ENCODE data around the gene LAMC3.

The LAMC3 gene

GRCh38 chr9:131039129-131039954, 30.4 kb downstream of the LAMC3 start:
- DNase-seq, result no peak
- no peak for TF ChIP-seq GATA1 (IDR thresholded peaks at IDR 0.05; ENCODE audit: low read depth, low read length)
- no peak for TF ChIP-seq POLR2A (IDR thresholded peaks at IDR 0.05; ENCODE audit: low read length)

GRCh38 chr9:131042666-131043065, 33.7 kb downstream of the LAMC3 start:
- no peak for DNase-seq

GRCh38 chr9:131043087-131043486, 34.1 kb downstream of the LAMC3 start:
- TF ChIP-seq GATA1 (IDR thresholded peaks at IDR 0.05; ENCODE audit: low read depth, low read length) (no peak), POLR2A (IDR thresholded peaks at IDR 0.05; ENCODE audit: low read length) (no peak)
- no peak for DNase-seq

More at GRCh38 chr9:131042666-131043065, 33.7 kb downstream of the LAMC3 start:
- no peak for TF ChIP-seq POLR2A (IDR thresholded peaks at IDR 0.05; ENCODE audit: low read length)
- TF ChIP-seq GATA1 (IDR thresholded peaks at IDR 0.05; ENCODE audit: low read depth, low read length), result no peak

- no peak for DNase-seq
Observed at GRCh38 chr9:131043646-131044045, 34.7 kb downstream of the LAMC3 start.

GRCh38 chr9:131045300-131046092, 36.5 kb downstream of the LAMC3 start:
- TF ChIP-seq GATA1 (IDR thresholded peaks at IDR 0.05; ENCODE audit: low read depth, low read length), result no peak
- no peak for TF ChIP-seq POLR2A (IDR thresholded peaks at IDR 0.05; ENCODE audit: low read length)
- DNase-seq, result no peak

More at GRCh38 chr9:131043646-131044045, 34.7 kb downstream of the LAMC3 start:
- TF ChIP-seq POLR2A (IDR thresholded peaks at IDR 0.05; ENCODE audit: low read length), result no peak
- TF ChIP-seq GATA1 (IDR thresholded peaks at IDR 0.05; ENCODE audit: low read depth, low read length), result no peak

- DNase-seq, result no peak
- TF ChIP-seq POLR2A (IDR thresholded peaks at IDR 0.05; ENCODE audit: low read length), result no peak
- no peak for TF ChIP-seq GATA1 (IDR thresholded peaks at IDR 0.05; ENCODE audit: low read depth, low read length)
Observed at GRCh38 chr9:131046093-131046380, 37.1 kb downstream of the LAMC3 start.

GRCh38 chr9:131046581-131047202, 37.7 kb downstream of the LAMC3 start:
- DNase-seq, result peak; percentile 63 to 74
- TF ChIP-seq POLR2A (IDR thresholded peaks at IDR 0.05; ENCODE audit: low read length) (no peak), GATA1 (IDR thresholded peaks at IDR 0.05; ENCODE audit: low read depth, low read length) (no peak)

- no peak for TF ChIP-seq GATA1 (IDR thresholded peaks at IDR 0.05; ENCODE audit: low read depth, low read length)
- no peak for TF ChIP-seq POLR2A (IDR thresholded peaks at IDR 0.05; ENCODE audit: low read length)
- DNase-seq, result no peak
Observed at GRCh38 chr9:131048332-131048731, 39.4 kb downstream of the LAMC3 start.

- TF ChIP-seq GATA1 (IDR thresholded peaks at IDR 0.05; ENCODE audit: low read depth, low read length) (no peak), POLR2A (IDR thresholded peaks at IDR 0.05; ENCODE audit: low read length) (no peak)
- DNase-seq, result no peak
Observed at GRCh38 chr9:131048820-131049219, 39.8 kb downstream of the LAMC3 start.

GRCh38 chr9:131049829-131050715, 41.1 kb downstream of the LAMC3 start:
- no peak for DNase-seq
- no peak for TF ChIP-seq POLR2A (IDR thresholded peaks at IDR 0.05; ENCODE audit: low read length)
- TF ChIP-seq GATA1 (IDR thresholded peaks at IDR 0.05; ENCODE audit: low read depth, low read length), result no peak

GRCh38 chr9:131050831-131051230, 41.9 kb downstream of the LAMC3 start:
- TF ChIP-seq POLR2A (IDR thresholded peaks at IDR 0.05; ENCODE audit: low read length), result no peak
- TF ChIP-seq GATA1 (IDR thresholded peaks at IDR 0.05; ENCODE audit: low read depth, low read length), result no peak
- DNase-seq, result no peak

GRCh38 chr9:131051592-131052517, 42.9 kb downstream of the LAMC3 start:
- TF ChIP-seq POLR2A (IDR thresholded peaks at IDR 0.05; ENCODE audit: low read length) (no peak), GATA1 (IDR thresholded peaks at IDR 0.05; ENCODE audit: low read depth, low read length) (no peak)
- no peak for DNase-seq

Measured in erythroblast (primary cell).